DND-41 (cell line): ENCODE results near the gene CALY.
"Not testable (repeated sequence)": the region's sequence is repeated elsewhere in the genome, so short reads cannot be mapped to it uniquely, and the experiment has no call there.

Experiments used
- CTCF ChIP-seq: IDR thresholded peaks from 2 replicates; pipeline ENCODE4 v1.5.1; 2012; ENCODE audit warnings: borderline replicate concordance, low read length, moderate library complexity, mild to moderate bottlenecking; ENCODE audit not compliant: poor library complexity, severe bottlenecking; ENCODE audit errors: extremely low read depth
- EZH2 ChIP-seq: IDR thresholded peaks from 3 replicates; pipeline ENCODE4 v1.6.1; 2012; ENCODE audit warnings: borderline replicate concordance, low read depth, mild to moderate bottlenecking, moderate library complexity, low read length, inconsistent platforms; ENCODE audit not compliant: severe bottlenecking

- TF ChIP-seq CTCF, EZH2: not testable (repeated sequence)
Measured at GRCh38 chr10:133376183-133376582, 39.5 kb upstream of the CALY start.
